NCI-H2227 (cell line): ENCODE data around the gene FGFRL1.
"Not testable (repeated sequence)": the region's sequence is repeated elsewhere in the genome, so short reads cannot be mapped to it uniquely, and the experiment has no call there.

ENCODE experiments used
- DNase-seq: peaks from one replicate; lab custom pipeline; 2025; ENCODE audit not compliant: unreplicated experiment; lab: John Stamatoyannopoulos, UW

Gene FGFRL1

GRCh38 chr4:991451-992296 is 19.8 kb upstream of the FGFRL1 start:
- no peak for DNase-seq

DNA sequence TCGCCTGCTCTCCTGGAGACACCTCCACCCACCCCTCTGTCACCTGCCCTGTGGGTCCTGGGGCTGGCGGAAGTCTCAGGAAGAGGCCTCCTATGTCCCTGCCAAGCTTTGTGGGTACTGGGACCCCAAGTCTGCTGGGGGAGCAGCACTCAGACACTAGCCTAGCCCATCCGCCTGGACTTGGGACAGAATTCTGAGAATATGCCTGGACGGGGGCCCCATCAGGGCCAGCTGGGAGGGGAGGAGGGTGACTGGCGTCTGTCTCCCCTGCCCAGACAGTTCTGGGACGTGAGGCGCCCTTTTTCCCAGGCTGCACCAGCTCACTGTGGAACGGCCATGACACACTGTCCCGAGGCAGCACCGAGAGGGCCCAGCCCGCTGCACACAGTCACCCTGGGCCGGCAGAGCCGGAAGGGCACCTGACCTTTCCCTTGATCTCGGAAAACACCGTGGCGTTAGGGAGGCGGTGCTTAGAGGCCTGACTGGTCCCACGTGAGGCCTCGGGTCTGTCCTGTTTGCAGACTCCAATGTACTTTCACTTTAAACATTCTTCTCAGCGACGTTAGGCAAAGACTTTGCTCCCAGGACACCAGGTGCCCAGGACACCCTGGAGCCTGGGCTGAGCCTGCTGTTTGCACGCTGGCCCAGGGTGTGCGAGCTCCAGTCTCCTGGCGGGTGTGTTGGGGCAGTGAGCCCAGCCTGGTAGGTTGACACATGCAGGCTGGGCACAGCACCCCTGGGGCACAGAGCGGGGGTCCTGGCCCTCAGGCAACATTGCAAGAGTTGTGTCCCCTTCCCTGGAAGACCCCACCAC is 18.9 kb upstream of the FGFRL1 start:
- DNase-seq = no peak

GRCh38 chr4:993111-994029 is 18.1 kb upstream of the FGFRL1 start, which contains the start of gene SLC26A1:
SLC26A1 (minus strand) TSS chr4:993404; CDS start chr4:991703, 1,701 bp downstream.
- peak; percentile 17 for DNase-seq

DNA sequence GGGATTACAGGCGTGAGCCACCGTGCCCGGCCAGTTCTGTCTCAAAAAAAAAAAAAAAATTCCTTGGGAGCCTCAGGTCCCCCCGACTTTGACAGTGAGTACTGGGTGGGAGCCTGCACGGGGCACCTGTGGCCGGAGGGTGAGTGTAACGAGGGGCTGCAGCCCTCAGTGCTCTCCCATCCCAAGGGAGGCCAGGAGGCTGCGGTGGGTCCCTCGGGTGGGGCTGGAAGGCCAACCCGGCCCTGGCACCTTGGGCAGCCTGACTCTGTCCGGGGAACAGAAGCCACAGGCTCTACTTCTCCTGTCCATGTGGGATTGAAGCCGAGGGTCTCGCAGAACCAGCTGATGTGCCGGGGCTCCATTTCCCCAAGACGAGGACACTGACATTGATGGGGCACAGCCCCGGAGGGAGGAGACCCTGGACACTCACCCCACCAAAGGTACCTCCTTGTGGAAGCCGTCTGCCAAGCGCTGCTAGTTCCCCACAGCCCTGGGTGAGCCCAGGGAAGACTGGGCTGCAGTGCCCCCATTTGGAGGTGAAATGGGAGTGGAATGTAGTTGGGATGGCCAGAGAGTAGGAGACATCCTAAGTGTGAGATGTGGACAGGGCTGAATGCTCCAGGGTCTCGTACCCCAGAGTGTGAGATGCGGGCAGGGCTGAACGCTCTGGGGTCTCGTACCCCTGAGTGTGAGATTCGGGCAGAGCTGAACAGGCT is 16.0 kb upstream of the FGFRL1 start:
- DNase-seq = no peak

- DNase-seq = no peak
These were observed 15.1 kb upstream of the FGFRL1 start for GRCh38 chr4:996030-996996.

DNA sequence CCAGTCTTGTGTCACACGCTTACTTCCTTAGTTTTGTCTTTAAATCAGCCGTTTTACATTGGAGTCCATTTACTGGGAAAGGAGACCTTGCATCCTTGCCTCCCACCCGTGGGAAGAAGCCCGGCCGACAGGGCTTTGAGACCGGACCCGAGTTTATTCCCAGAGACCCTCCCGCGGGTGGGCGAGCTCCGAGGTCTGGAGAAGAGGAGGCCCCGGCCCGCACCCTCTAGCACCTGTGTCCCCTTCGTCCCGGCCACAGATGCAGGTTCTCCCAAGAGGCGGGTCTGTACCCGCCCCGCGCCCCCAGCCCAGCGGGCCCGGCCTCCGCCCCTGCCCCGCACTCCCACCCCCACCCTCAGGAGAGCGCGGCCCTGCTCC is 14.4 kb upstream of the FGFRL1 start:
- DNase-seq = no peak

DNA sequence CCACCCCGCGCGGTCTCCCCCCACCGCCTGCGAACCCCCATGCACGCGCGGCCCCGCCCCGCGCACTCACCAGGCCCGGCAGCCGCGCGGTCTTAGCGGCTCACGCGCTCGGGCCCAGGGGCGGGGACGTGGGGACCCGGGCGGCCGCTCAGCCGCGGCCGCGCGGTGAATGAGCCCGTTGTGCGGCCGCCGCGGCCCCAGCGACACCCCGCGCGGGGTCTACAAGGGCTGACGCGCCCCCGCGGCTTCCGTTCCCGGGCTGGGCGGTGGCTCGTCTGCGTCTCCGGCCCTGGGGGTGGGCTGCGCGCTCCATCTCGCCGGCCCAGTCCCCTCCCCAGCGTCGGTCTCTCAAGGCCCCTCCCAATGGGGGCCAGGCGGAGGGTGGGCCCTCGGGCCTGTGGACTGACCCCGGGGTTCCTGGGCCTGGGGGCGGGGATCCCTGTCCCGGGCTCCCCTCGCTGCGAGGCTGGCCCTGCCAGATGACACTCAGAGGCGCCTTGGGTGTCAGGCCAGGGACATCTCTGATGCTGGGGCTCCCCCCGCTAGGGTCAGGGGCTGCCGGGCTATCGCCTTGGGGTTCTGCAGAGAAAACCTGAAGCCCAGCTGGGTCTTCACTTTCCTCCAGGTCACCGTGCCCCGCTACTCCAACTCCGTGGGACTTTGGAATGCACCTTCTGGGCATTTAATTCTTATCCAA is 13.9 kb upstream of the FGFRL1 start:
- peak; percentile 69 for DNase-seq

DNA sequence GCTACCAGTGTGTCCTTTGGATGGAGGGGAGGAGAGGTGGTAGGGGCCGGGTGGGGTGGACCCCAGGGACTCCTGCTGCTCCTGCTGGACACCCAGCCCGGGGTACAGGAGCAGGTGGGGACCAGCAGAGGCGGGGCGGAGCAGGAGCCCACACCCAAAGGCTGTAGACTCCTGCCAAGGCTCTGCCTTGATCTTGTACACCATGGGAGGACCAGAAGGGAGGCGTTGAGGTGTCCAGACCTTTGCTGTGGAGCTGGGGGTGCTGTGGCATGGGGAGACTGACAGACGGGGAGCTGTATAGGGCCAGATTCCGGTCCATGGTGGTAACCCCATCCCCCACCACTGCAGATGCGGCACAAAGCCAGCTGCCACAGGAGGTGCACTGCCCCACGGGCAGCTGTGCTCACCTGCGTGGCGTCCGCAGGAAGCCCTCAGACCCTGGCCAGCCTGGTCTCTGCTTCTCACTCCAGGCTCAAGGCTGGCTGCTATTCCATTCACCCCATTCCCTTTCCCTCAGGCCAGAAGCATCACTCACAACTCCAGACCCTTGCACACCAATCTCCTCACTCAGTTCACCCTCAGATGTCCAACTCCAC is 13.2 kb upstream of the FGFRL1 start:
- DNase-seq = no peak

- not testable (repeated sequence) for DNase-seq
These were observed 12.1 kb upstream of the FGFRL1 start for GRCh38 chr4:999240-999863.

DNA sequence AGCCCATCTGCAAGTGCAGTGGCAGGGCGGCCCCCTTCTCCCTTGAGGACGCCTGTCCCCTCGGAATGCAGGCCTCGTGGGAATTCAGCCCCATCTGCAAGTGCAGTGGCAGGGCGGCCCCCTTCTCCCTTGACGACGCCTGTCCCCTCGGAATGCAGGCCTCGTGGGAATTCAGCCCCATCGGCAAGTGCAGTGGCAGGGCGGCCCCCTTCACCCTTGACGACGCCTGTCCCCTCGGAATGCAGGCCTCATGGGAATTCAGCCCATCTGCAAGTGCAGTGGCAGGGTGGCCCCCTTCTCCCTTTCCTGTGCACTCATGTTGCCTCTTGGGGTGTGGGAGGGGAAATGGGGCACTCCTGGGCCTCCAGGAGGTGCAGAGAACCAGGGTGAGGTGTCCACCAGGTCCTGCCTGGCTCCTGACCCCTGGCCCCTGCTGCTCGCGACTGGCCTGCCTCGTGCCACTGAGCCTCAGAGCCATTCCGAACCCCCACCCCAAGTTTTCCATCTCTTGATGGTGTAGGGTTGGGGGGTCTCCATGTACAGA is 11.5 kb upstream of the FGFRL1 start:
- DNase-seq = no peak

DNA sequence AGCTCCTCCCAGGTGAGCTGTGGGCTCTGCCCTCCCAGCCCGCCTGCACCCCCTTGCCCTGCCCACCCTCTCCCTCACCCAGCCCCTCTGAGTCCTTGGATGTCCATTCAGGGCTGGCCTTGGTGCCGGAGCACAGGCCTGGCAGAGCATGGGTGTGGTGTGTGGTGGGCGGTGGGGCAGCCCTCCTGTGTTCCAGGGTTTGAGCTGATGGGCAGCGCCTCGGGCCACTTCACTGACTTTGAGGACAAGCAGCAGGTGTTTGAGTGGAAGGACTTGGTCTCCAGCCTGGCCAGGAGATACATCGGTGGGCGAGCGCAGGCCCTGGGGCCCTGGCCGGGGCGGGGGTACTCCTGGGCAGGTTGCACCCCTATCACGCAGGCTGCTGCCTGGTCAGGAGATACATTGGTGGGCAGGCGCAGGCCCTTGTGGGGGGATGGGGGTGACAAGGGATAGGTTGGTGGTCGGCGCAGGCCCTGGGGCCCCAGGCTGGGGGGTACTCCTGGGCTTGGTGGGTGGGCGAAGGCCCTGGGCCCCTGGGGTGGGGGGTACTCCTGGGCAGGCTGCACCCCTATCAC is 10.7 kb upstream of the FGFRL1 start:
- DNase-seq = no peak

DNA sequence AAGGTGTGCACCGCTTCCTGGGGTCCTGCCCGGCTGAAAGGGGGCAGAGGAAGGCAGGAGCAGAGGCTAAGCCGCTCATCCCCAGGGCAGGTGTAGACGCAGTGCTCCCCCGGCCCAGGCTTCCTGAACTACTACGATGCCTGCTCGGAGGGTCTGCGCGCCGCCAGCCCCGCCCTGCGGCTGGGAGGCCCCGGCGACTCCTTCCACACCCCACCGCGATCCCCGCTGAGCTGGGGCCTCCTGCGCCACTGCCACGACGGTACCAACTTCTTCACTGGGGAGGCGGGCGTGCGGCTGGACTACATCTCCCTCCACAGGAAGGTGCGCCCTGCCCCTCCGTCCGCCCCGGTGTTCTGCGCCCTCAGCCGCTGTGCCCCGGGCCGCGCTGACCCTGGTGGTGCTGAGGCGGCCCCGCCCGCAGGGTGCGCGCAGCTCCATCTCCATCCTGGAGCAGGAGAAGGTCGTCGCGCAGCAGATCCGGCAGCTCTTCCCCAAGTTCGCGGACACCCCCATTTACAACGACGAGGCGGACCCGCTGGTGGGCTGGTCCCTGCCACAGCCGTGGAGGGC is 9.8 kb upstream of the FGFRL1 start:
- no peak for DNase-seq

- DNase-seq = no peak
These were observed 9.2 kb upstream of the FGFRL1 start for GRCh38 chr4:1002131-1002630.

DNA sequence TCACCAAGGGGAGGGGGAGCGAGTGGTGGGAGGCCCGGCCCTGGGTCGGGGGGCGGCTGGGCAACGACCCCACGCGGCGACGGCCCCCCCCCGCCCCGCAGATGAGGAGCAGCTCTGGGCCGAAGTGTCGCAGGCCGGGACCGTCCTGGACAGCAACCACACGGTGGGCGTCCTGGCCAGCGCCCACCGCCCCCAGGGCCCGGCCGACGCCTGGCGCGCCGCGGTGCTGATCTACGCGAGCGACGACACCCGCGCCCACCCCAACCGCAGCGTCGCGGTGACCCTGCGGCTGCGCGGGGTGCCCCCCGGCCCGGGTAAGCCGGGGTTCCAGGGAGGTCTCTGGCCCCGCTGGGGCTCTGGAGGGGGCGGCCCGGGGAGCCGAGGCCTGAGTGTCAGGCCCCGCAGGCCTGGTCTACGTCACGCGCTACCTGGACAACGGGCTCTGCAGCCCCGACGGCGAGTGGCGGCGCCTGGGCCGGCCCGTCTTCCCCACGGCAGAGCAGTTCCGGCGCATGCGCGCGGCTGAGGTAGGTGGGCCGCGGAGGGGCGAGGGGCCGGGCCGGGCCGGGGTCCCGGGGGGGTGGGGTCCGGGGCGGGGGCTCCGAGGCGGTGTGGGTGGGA is 8.7 kb upstream of the FGFRL1 start:
- no peak for DNase-seq

DNA sequence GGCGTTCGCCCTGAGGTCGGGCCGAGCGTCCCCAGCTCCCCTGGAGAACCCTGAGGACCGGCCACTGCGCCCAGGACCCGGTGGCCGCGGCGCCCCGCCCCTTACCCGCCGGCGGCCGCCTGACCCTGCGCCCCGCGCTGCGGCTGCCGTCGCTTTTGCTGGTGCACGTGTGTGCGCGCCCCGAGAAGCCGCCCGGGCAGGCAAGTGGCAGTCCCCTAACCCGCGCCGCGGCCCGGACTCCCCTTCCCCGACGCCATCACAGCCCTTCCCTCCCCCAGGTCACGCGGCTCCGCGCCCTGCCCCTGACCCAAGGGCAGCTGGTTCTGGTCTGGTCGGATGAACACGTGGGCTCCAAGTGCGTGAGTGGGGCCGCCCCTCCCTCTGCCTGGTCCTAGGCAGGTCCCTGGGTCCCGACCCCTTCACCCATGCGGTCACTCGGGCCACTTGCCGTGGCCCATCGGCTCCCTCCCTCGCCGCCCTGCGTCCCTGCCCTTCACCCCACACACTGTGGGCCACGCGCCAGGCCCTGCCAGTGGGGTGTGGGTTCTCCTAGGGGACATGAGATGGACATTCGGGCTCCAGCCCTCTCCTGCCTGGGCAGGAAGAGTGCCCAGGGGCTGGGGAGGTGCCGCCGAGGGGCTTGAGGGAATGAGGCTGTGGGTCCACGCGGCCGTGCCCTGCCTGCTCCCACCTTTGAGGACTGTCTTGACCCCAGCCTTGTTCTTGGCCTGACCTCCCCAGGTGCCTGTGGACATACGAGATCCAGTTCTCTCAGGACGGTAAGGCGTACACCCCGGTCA is 8.0 kb upstream of the FGFRL1 start:
- DNase-seq = no peak

GRCh38 chr4:1004071-1004418 is 7.4 kb upstream of the FGFRL1 start:
- no peak for DNase-seq
